GM21786 (cell line): ENCODE data around the gene PRM1.
A peak's percentile ranks its signal among the peaks of the same experiment; 100 is the strongest.

ENCODE experiments used
- ATAC-seq: cut with Tn5 transposase; IDR thresholded peaks from one replicate; pipeline ENCODE4 v1.9.1; 2021; ENCODE audit not compliant: unreplicated experiment

PRM1 gene

GRCh38 chr16:11273721-11274324 lies 7.3 kb downstream of the PRM1 start:
- ATAC-seq = no peak

GRCh38 chr16:11272921-11273720 lies 8.0 kb downstream of the PRM1 start, which contains the start of gene PRM3:
PRM3 (minus strand) TSS chr16:11273629; CDS start chr16:11273595, 34 bp downstream.
- no peak for ATAC-seq

GRCh38 chr16:11272484-11272883 lies 8.6 kb downstream of the PRM1 start:
- ATAC-seq = no peak

DNA sequence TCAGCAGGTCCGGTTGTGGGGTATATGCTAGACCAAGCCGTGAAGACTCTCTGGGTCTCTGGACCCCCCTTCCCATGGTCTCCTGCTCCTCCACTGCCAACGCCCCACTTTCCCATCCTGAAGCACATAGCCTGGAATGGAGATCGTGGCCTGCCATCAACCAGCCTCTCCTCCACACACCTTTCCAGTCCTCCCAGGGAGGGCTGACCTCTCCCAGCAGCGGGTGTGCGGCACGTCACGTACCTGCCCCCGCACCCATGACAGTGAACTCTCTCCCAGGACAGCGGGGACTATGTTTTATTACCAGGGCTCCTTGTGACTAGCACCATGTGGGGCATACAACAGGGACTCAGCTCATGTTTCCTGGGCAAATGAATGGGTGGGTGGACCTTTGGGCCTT lies 9.5 kb downstream of the PRM1 start:
- ATAC-seq = no peak

GRCh38 chr16:11270602-11271162 lies 10.4 kb downstream of the PRM1 start:
- ATAC-seq = no peak

DNA sequence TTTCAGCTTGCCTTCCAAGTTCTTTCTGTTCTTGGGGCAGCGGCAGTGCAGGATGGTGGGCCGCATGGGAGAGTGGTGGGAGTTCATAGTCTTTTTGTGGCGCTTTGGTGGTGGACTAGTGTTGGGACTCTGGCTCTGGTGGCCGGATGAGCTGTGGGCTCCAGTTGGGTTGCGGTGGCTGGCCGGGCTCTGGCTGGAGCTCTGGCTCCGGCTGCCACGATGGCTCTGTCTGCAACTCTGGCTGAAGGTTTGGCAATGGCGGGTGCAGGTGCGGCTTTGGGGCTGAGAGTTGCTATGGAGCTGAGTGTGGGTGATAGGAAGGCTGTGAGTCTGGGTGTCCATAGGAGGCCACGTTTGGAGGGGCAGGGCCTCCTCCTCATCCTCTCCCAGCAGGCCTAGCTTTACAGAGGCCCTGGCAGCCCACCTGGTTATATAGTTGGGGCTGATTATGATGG lies 12.2 kb downstream of the PRM1 start, which contains the start of gene TNP2:
TSS of gene TNP2 (minus strand) at position 405 of the 455 bp plus-strand sequence. CDS start at position 342, 63 bp downstream.
- ATAC-seq = no peak

- ATAC-seq = no peak
These were observed 16.0 kb downstream of the PRM1 start for GRCh38 chr16:11265124-11265523.

GRCh38 chr16:11264155-11264832 lies 16.8 kb downstream of the PRM1 start:
- no peak for ATAC-seq

GRCh38 chr16:11263737-11264136 lies 17.4 kb downstream of the PRM1 start:
- no peak for ATAC-seq

DNA sequence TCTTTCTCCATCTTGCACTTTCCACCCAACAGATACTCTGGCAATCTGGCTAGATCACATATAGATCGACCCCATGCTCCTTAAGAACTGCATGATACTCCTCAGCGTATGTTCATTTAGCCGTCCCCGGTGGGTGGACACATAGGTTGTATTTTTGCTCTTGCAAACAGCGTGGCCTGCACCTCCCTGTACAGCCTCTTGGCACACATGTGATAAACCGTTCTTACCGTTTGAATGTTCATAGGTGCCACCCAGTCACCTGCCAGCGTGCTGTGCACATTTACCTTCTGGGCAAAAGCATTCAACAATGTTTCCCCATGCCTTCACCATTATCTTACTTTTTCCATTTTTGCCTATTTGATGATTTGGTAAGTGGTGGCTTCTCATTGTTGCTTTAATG lies 18.2 kb downstream of the PRM1 start:
- ATAC-seq = no peak

DNA sequence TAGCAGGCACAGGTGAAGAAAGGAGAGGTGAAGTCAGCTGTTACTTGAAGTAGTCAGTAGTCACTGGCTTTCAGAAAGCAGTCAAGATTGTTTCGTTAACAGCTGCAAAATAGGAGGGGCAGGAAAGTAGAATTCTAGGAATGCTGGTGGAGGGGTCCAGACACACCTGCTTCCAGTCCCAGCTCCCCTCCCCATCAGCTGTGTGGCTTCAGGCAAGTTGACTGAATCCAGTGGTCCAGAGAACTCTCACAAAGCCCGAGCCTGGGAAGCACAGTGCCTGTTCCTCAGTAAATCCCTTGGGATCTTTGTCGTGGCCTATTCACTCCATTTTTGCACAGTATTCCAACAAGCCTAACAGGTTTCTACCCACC lies 20.5 kb downstream of the PRM1 start:
- no peak for ATAC-seq

DNA sequence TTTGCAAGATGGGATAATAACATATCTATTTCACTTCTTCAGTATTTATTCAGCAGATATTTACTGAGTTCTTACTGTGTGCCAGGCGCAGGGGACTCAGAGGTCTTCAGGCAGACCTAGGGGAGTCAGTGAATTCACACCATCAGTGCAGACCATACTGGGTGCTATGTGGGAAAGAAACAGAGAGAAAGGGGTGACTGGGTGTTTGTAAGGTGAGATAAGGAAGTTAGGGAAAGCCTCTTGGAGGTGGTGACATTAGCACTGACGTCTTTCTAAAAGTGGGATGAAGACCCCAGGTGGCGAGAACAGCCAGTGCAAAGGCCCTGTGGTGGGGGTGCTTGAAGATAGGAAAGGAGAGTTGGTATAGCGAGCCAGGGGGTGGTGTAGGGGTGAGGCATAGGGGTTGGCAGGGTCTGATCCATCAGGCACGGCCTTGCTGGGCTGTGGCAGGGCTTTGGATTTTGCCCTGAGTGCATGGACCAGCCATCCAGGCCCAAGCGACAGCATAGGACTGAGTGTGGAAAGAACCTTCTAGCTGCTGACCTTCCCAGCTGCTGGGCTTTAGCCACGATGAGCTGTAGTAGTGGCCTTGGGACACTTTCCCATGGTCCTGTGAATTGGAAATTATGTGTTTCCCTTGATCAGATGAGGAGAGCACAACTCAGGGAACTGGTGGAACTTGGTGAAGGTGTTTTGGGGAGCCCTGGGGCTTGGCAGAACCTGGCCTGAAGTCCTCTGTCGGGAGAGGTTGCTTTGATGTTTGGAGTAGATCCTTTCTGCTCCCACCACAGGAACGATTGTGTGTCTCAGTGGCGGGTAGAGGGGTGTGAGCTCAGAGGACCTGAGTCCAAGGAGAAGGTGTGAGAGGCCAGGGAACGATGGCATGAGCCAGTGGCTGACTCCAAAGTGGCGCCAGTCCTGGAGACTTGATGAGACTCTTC lies 21.2 kb downstream of the PRM1 start:
- no peak for ATAC-seq

DNA sequence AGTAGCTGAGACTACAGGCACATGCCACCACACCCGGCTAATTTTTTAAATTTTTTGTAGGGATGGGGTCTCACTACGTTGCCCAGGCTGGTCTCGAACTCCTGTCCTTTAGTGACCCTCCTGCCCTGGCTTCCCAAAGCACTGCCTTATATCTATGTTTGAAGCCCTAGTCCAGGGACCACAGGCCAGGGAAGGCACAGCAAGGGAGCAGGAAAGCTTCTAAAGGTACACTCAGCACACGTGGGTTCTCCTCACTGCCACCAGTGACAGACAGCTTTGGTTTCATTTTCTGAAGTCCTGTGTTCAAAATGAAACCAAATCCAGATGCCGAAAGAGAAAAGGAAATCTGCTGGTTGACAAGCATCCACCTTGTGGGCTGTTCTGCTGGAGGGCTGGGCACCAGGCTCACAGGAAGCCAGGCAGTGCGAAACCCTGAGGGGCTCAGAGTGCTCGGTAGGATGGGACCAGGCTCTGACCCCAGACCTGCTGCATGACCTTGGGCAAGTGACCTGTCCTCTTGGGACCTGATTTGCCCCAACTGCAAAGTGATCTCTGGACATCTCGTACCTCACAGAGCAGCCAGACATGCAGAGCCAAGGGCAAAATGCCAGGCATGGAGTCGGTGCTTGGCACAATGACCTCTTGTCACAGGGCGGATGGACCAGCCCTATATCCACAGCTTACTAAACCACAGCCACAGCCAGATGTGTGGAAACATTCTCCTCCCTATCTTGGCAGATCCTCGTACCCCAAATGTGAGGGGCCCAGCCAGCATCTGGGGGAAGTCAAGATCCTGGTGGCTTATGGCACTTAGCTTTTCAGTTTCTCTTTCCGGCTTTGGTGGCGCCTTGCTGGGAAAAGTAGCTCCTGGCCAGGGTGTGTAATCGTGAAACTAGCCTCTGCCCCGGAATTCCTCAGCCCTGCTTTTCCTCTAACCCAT lies 22.3 kb downstream of the PRM1 start:
- no peak for ATAC-seq

GRCh38 chr16:11257131-11257938 lies 23.8 kb downstream of the PRM1 start:
- ATAC-seq = no peak

DNA sequence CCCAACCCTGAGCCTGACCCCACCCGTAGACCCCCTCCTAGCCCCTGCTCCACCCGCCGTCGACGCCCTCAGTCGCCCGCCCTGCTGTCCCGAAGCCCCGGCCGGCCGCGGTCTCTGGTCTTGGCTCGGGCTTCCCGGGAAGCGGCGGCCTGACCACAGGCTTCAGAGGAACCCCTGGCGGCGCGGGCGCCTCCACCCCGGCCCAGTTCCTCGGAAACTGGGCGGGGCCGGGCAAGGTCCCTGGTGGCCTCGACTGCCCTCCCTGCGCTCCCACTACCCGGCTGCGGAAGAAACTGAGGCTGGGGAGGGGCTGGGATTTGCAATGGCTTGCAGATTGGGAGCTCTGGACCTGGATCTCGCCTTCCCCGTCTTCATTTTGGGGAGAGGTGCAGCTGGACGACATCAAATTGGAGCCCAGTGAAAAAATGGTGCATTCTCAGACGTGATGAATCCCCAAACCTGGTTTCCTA lies 24.4 kb downstream of the PRM1 start:
- ATAC-seq = no peak

GRCh38 chr16:11255737-11256660 lies 25.1 kb downstream of the PRM1 start, which contains the start of gene SOCS1:
SOCS1 (minus strand) TSS chr16:11256204; CDS start chr16:11255478, 726 bp downstream.
- peak; percentile 43 for ATAC-seq
